Measurements from ENCODE around the gene PCDHGB6. TPM values are rescaled to one million over a fixed set of nuclear protein-coding genes. Genes with fewer than 3 reads are reported as not detected.
A peak's percentile ranks its signal among the peaks of the same experiment; 100 is the strongest.
"Not testable (repeated sequence)": the region's sequence is repeated elsewhere in the genome, so short reads cannot be mapped to it uniquely, and the experiment has no call there.

Gene PCDHGB6
- total RNA-seq, 3 donors from 2014 or later: 8.8 to 12.8 (median 10.8) TPM

- H3K27me3 ChIP-seq; DNase-seq (ENCODE audit: low spot score in 2 of 2); H3K36me3 ChIP-seq; H3K27ac ChIP-seq; H3K4me1 ChIP-seq; intact Hi-C loops (cut with DNase I; ENCODE audit: low total_unique reads): not testable (repeated sequence)
- peaks cover 79 to 96% of the 10 kb centered on the region in 2 donors for H3K9me3 ChIP-seq
- TF ChIP-seq CTCF (IDR thresholded peaks at IDR 0.05): peak in 2 of 3 donors; percentile 38 to 40
- peak within 1 kb of the TSS; percentile 1 to 45 (median 24) for H3K4me3 ChIP-seq
Observed at GRCh38 chr5:141397756-141398551, 9.9 kb upstream of the PCDHGB6 start, which contains the start of gene PCDHGB5. Gene PCDHGB5 (plus strand): TSS chr5:141397947. CDS start chr5:141398128, 181 bp downstream.

- Histone ChIP-seq H3K4me3 (peak overlapping the region in 1 of 3 donors; percentile 10), H3K9me3 (peaks cover 79 to 96% of the 10 kb centered on the region in 2 donors), H3K27ac (no peak overlapping the region), H3K36me3 (no peaks in the 10 kb centered on the region), H3K4me1 (no peaks in the 10 kb centered on the region), H3K27me3 (no peaks in the 10 kb centered on the region)
- intact Hi-C loops (cut with DNase I; ENCODE audit: low total_unique reads): no loop called here
- DNase-seq (ENCODE audit: low spot score in 2 of 2): no peak
- TF ChIP-seq CTCF (IDR thresholded peaks at IDR 0.05) (no peak), POLR2A (IDR thresholded peaks at IDR 0.05) (no peak), POLR2AphosphoS5 (IDR thresholded peaks at IDR 0.05) (no peak)
Observed at GRCh38 chr5:141398608-141399007, 9.2 kb upstream of the PCDHGB6 start.

- no peaks in the 10 kb centered on the region for H3K36me3 ChIP-seq
- no peak for DNase-seq (ENCODE audit: low spot score in 2 of 2)
- no peak overlapping the region for H3K27ac ChIP-seq
- no peaks in the 10 kb centered on the region for H3K27me3 ChIP-seq
- H3K9me3 ChIP-seq: peaks cover 79 to 96% of the 10 kb centered on the region in 2 donors
- H3K4me3 ChIP-seq: peak overlapping the region in 1 of 3 donors; percentile 35
- intact Hi-C loops (cut with DNase I; ENCODE audit: low total_unique reads): loop anchor here (5.0 kb wide), 1 partner anchor 128 kb away; no protein-coding TSS in a partner anchor
- H3K4me1 ChIP-seq: no peaks in the 10 kb centered on the region
- no peak for TF ChIP-seq POLR2A (IDR thresholded peaks at IDR 0.05)
- TF ChIP-seq POLR2AphosphoS5 (IDR thresholded peaks at IDR 0.05): no peak
- no peak for TF ChIP-seq CTCF (IDR thresholded peaks at IDR 0.05)
Observed at GRCh38 chr5:141399555-141400258, 8.1 kb upstream of the PCDHGB6 start.

- no peak for DNase-seq (ENCODE audit: low spot score in 2 of 2)
- intact Hi-C loops (cut with DNase I; ENCODE audit: low total_unique reads): loop anchor here (5.0 kb wide), 1 partner anchor 125 kb away; no protein-coding TSS in a partner anchor
- H3K4me3 ChIP-seq: peak within 1 kb of the TSS; percentile 27 to 57 (median 35)
Observed at GRCh38 chr5:141402553-141403243, 5.1 kb upstream of the PCDHGB6 start, which contains the start of gene PCDHGA9. Gene PCDHGA9 (plus strand): TSS chr5:141402778. CDS start chr5:141402953, 175 bp downstream.

More at GRCh38 chr5:141402553-141403243, 5.1 kb upstream of the PCDHGB6 start, which contains the start of gene PCDHGA9:
- peaks cover 77 to 96% of the 10 kb centered on the region in 2 donors for H3K9me3 ChIP-seq
- no peaks in the 10 kb centered on the region for H3K4me1 ChIP-seq
- peak within 1 kb of the TSS in 1 of 2 donors; percentile 0 for H3K27ac ChIP-seq
- no peaks in the 10 kb centered on the region for H3K27me3 ChIP-seq
- H3K36me3 ChIP-seq: no peaks in the 10 kb centered on the region
- no peak for TF ChIP-seq CTCF (IDR thresholded peaks at IDR 0.05)
- TF ChIP-seq POLR2A (IDR thresholded peaks at IDR 0.05): no peak
- no peak for TF ChIP-seq POLR2AphosphoS5 (IDR thresholded peaks at IDR 0.05)
